CD4-positive, alpha-beta T cell treated with Interleukin-21 for 1 hour (primary cell): ENCODE measurements around the gene C1orf116.
A peak's percentile ranks its signal among the peaks of the same experiment; 100 is the strongest.

Experiments
- DNase-seq: peaks from one replicate; pipeline ENCODE4 v3.0.0-alpha.2; 2020

C1orf116 gene

GRCh38 chr1:207018707-207019106 lies 13.8 kb downstream of the C1orf116 start:
- DNase-seq, result no peak

GRCh38 chr1:207017615-207018559 lies 14.7 kb downstream of the C1orf116 start:
- no peak for DNase-seq

- DNase-seq, result no peak
Measured at GRCh38 chr1:207015791-207016190, 16.8 kb downstream of the C1orf116 start.

- DNase-seq, result no peak
Measured at GRCh38 chr1:207014728-207015127, 17.8 kb downstream of the C1orf116 start.

GRCh38 chr1:207013321-207014085 lies 19.1 kb downstream of the C1orf116 start:
- no peak for DNase-seq

GRCh38 chr1:207010726-207011125 lies 21.8 kb downstream of the C1orf116 start:
- DNase-seq, result no peak

GRCh38 chr1:207009945-207010344 lies 22.6 kb downstream of the C1orf116 start:
- DNase-seq, result no peak

- no peak for DNase-seq
Measured at GRCh38 chr1:207009182-207009850, 23.2 kb downstream of the C1orf116 start.

GRCh38 chr1:207007352-207008033 lies 25.1 kb downstream of the C1orf116 start:
- DNase-seq, result no peak

- DNase-seq, result no peak
Measured at GRCh38 chr1:207006914-207007313, 25.6 kb downstream of the C1orf116 start.

GRCh38 chr1:207006083-207006482 lies 26.5 kb downstream of the C1orf116 start:
- DNase-seq, result no peak

- DNase-seq, result peak; percentile 15
Measured at GRCh38 chr1:207004931-207005830, 27.4 kb downstream of the C1orf116 start.

- no peak for DNase-seq
Measured at GRCh38 chr1:207003210-207003609, 29.3 kb downstream of the C1orf116 start.

- no peak for DNase-seq
Measured at GRCh38 chr1:207002724-207003146, 29.8 kb downstream of the C1orf116 start.

GRCh38 chr1:207001492-207002245 lies 30.9 kb downstream of the C1orf116 start:
- no peak for DNase-seq

GRCh38 chr1:207000651-207001291 lies 31.8 kb downstream of the C1orf116 start:
- no peak for DNase-seq

- DNase-seq, result no peak
Measured at GRCh38 chr1:206998816-206999215, 33.7 kb downstream of the C1orf116 start.

- no peak for DNase-seq
Measured at GRCh38 chr1:206992790-206993189, 39.8 kb downstream of the C1orf116 start.

- no peak for DNase-seq
Measured at GRCh38 chr1:206987873-206988272, 44.7 kb downstream of the C1orf116 start.

- no peak for DNase-seq
Measured at GRCh38 chr1:206986885-206987284, 45.7 kb downstream of the C1orf116 start.
